OCI-LY3 (cell line): Measurements from ENCODE around the gene OMP.
A peak's percentile ranks its signal among the peaks of the same experiment; 100 is the strongest.

ENCODE experiments used
- H2AFZ ChIP-seq: fragments of 200-600, 300-600 bp; shearing (Covaris generic); 2 replicates; pipeline ENCODE4 v1.6.0; 2014; ENCODE audit warnings: antibody characterized with exemption, low read depth, low read length
- H3K27ac ChIP-seq: fragments of 200-600, 300-600 bp; sonication (generic); 2 replicates; pipeline ENCODE4 v1.5.1; 2014; ENCODE audit warnings: mild to moderate bottlenecking, low read length, moderate library complexity, mixed read lengths
- H3K27me3 ChIP-seq: fragments of 200-600, 300-600 bp; sonication (generic); 2 replicates; pipeline ENCODE4 v1.6.1; 2014; ENCODE audit warnings: low read depth, low read length, mixed read lengths
- H3K36me3 ChIP-seq: fragments of 200-600, 300-600 bp; sonication (generic); replicated peaks from 2 replicates; pipeline ENCODE3; 2014; ENCODE audit warnings: low read depth, low read length, mixed read lengths
- H3K4me1 ChIP-seq: fragments of 300-600, 200-600 bp; sonication (generic); 2 replicates; pipeline ENCODE4 v1.6.1; 2014; ENCODE audit warnings: low read length, mixed read lengths
- H3K4me2 ChIP-seq: fragments of 200-600, 300-600 bp; sonication (generic); 2 replicates; pipeline ENCODE4 v1.6.1; 2014; ENCODE audit warnings: low read length, mixed read lengths
- H3K4me3 ChIP-seq: fragments of 300-600, 200-600 bp; sonication (generic); 2 replicates; pipeline ENCODE4 v1.5.1; 2014; ENCODE audit warnings: antibody characterized with exemption, mild to moderate bottlenecking, low read length, moderate library complexity
- H3K79me2 ChIP-seq: fragments of 300-600, 200-600 bp; shearing (Covaris generic); 2 replicates; pipeline ENCODE4 v1.6.1; 2014; ENCODE audit warnings: mild to moderate bottlenecking, low read length, mixed read lengths
- H3K9ac ChIP-seq: fragments of 300-600, 200-600 bp; shearing (Covaris generic); 2 replicates; pipeline ENCODE4 v1.6.0; 2014; ENCODE audit warnings: mild to moderate bottlenecking, low read length, moderate library complexity
- H3K9me3 ChIP-seq: fragments of 200-600, 300-600 bp; shearing (Covaris generic); 2 replicates; pipeline ENCODE4 v1.6.1; 2014; ENCODE audit warnings: low read length, mixed read lengths; ENCODE audit not compliant: insufficient read depth
- H4K20me1 ChIP-seq: fragments of 200-600, 300-600 bp; sonication (generic); 2 replicates; pipeline ENCODE4 v1.6.1; 2016; ENCODE audit warnings: low read length, mixed read lengths; ENCODE audit not compliant: insufficient read depth
- CTCF ChIP-seq: fragments of 200-600, 300-600 bp; sonication (generic); IDR thresholded peaks from 2 replicates; pipeline ENCODE4 v1.5.1; 2014; ENCODE audit warnings: antibody characterized with exemption, low read length, low read depth
- EZH2phosphoT487 ChIP-seq: fragments of 200-600 bp; shearing (Covaris generic); IDR thresholded peaks from 2 replicates; pipeline ENCODE4 v1.6.1; 2018; ENCODE audit warnings: antibody characterized with exemption, mixed run types, low read depth

OMP gene

GRCh38 chr11:77143405-77144020 is 40.9 kb downstream of the OMP start:
- H3K9me3 ChIP-seq = no peaks in the 10 kb centered on the region
- peak overlapping the region; percentile 48 for H3K4me2 ChIP-seq
- TF ChIP-seq CTCF (no peak), EZH2phosphoT487 (no peak)
- no peak overlapping the region for H3K27ac ChIP-seq
- peaks cover 34% of the 10 kb centered on the region for H3K4me1 ChIP-seq
- no peaks in the 10 kb centered on the region for H3K36me3 ChIP-seq
- peak overlapping the region; percentile 35; the same call in 1 of the 2 replicates for H2AFZ ChIP-seq
- no peak overlapping the region for H3K4me3 ChIP-seq
- H4K20me1 ChIP-seq = no peaks in the 10 kb centered on the region
- H3K79me2 ChIP-seq = no peaks in the 10 kb centered on the region
- H3K27me3 ChIP-seq = no peaks in the 10 kb centered on the region
- H3K9ac ChIP-seq = no peak overlapping the region; the same call in 1 of the 2 replicates

GRCh38 chr11:77144196-77144856 is 41.7 kb downstream of the OMP start:
- H3K4me3 ChIP-seq = no peak overlapping the region
- no peaks in the 10 kb centered on the region for H3K36me3 ChIP-seq
- H4K20me1 ChIP-seq = no peaks in the 10 kb centered on the region
- H3K9me3 ChIP-seq = no peaks in the 10 kb centered on the region
- H3K79me2 ChIP-seq = no peaks in the 10 kb centered on the region
- no peak overlapping the region for H2AFZ ChIP-seq
- no peaks in the 10 kb centered on the region for H3K27me3 ChIP-seq
- H3K27ac ChIP-seq = no peak overlapping the region
- no peak overlapping the region for H3K4me2 ChIP-seq
- H3K4me1 ChIP-seq = peaks cover 26% of the 10 kb centered on the region
- TF ChIP-seq CTCF (no peak), EZH2phosphoT487 (no peak)
- H3K9ac ChIP-seq = no peak overlapping the region

- Histone ChIP-seq H3K4me1 (peaks cover 26% of the 10 kb centered on the region), H3K36me3 (no peaks in the 10 kb centered on the region), H3K27ac (no peak overlapping the region), H3K9ac (no peak overlapping the region), H3K4me2 (no peak overlapping the region), H3K27me3 (no peaks in the 10 kb centered on the region), H2AFZ (no peak overlapping the region), H3K79me2 (no peaks in the 10 kb centered on the region), H3K9me3 (no peaks in the 10 kb centered on the region), H4K20me1 (no peaks in the 10 kb centered on the region), H3K4me3 (no peak overlapping the region)
- no peak for TF ChIP-seq EZH2phosphoT487
- TF ChIP-seq CTCF = no peak
These were observed 42.3 kb downstream of the OMP start for GRCh38 chr11:77144857-77145428.

- Histone ChIP-seq H3K27me3 (no peaks in the 10 kb centered on the region), H3K9me3 (no peaks in the 10 kb centered on the region), H3K9ac (no peak overlapping the region), H3K4me2 (no peak overlapping the region), H2AFZ (no peak overlapping the region), H3K4me3 (no peak overlapping the region), H3K79me2 (no peaks in the 10 kb centered on the region), H4K20me1 (no peaks in the 10 kb centered on the region), H3K36me3 (no peaks in the 10 kb centered on the region), H3K27ac (no peak overlapping the region), H3K4me1 (peaks cover 26% of the 10 kb centered on the region)
- TF ChIP-seq CTCF (no peak), EZH2phosphoT487 (no peak)
These were observed 43.8 kb downstream of the OMP start for GRCh38 chr11:77146261-77147035.
